Neural progenitor cell (in vitro differentiated cells): Measurements from ENCODE around the gene ECHDC1. TPM values are rescaled to one million over a fixed set of nuclear protein-coding genes. Genes with fewer than 3 reads are reported as not detected.
"Not testable (repeated sequence)": the region's sequence is repeated elsewhere in the genome, so short reads cannot be mapped to it uniquely, and the experiment has no call there.

Source experiments
- DNase-seq: peaks from one replicate; pipeline ENCODE4 v3.0.0-alpha.2; 2016; ENCODE audit warnings: low spot score
- H2AFZ ChIP-seq: fragments of 200-600 bp; sonication (generic); replicated peaks from 2 replicates; pipeline ENCODE4 v1.6.1; 2016; ENCODE audit warnings: antibody characterized with exemption
- H3F3A ChIP-seq: fragments of 200-600 bp; sonication (generic); 2 replicates; pipeline ENCODE4 v1.6.1; 2016; ENCODE audit warnings: antibody characterized with exemption, low read depth
- H3K27ac ChIP-seq: fragments of 200-600 bp; sonication (generic); 2 replicates; pipeline ENCODE4 v1.5.1; 2016; ENCODE audit warnings: mild to moderate bottlenecking
- H3K27me3 ChIP-seq: fragments of 200-600 bp; sonication (generic); 2 replicates; pipeline ENCODE4 v1.6.1; 2016; ENCODE audit warnings: mild to moderate bottlenecking, moderate library complexity
- H3K36me3 ChIP-seq: fragments of 200-600 bp; sonication (generic); 2 replicates; pipeline ENCODE4 v1.5.1; 2016
- H3K4me1 ChIP-seq: fragments of 200-600 bp; sonication (generic); 2 replicates; pipeline ENCODE4 v1.6.1; 2016; ENCODE audit warnings: mixed run types
- H3K4me2 ChIP-seq: fragments of 200-600 bp; sonication (generic); 2 replicates; pipeline ENCODE4 v1.6.1; 2016
- H3K4me3 ChIP-seq: fragments of 200-600 bp; sonication (generic); 2 replicates; pipeline ENCODE4 v1.5.1; 2016
- H3K79me2 ChIP-seq: fragments of 200-600 bp; sonication (generic); 2 replicates; pipeline ENCODE4 v1.6.1; 2016; ENCODE audit warnings: low read depth
- H3K9ac ChIP-seq: fragments of 200-600 bp; sonication (generic); 2 replicates; pipeline ENCODE4 v1.6.1; 2016
- H3K9me3 ChIP-seq: fragments of 200-600 bp; sonication (generic); 2 replicates; pipeline ENCODE4 v1.5.1; 2016; ENCODE audit warnings: low read depth
- H4K20me1 ChIP-seq: fragments of 200-600 bp; sonication (generic); 2 replicates; pipeline ENCODE4 v1.6.1; 2016; ENCODE audit warnings: low read depth
- H3K27ac Mint-ChIP-seq: 3 replicates; pipeline ENCODE4 v1.8.0; 2021; ENCODE audit warnings: mixed read lengths
- H3K27me3 Mint-ChIP-seq: 2 replicates; pipeline ENCODE4 v1.8.0; 2022; ENCODE audit warnings: low read depth, mild to moderate bottlenecking, inconsistent platforms, moderate library complexity, mixed read lengths; ENCODE audit not compliant: insufficient read depth
- H3K36me3 Mint-ChIP-seq: 3 replicates; pipeline ENCODE4 v1.8.0; 2021; ENCODE audit warnings: mixed read lengths
- H3K4me1 Mint-ChIP-seq: 3 replicates; pipeline ENCODE4 v1.8.0; 2021; ENCODE audit warnings: mixed read lengths
- H3K4me3 Mint-ChIP-seq: 3 replicates; pipeline ENCODE4 v1.8.0; 2021; ENCODE audit warnings: mild to moderate bottlenecking, moderate library complexity, mixed read lengths
- H3K9me3 Mint-ChIP-seq: 3 replicates; pipeline ENCODE4 v1.8.0; 2020; ENCODE audit warnings: mixed read lengths
- CTCF ChIP-seq: fragments of 200-600 bp; sonication (generic); IDR thresholded peaks from 2 replicates; pipeline ENCODE4 v1.5.1; 2017; ENCODE audit warnings: antibody characterized with exemption, mild to moderate bottlenecking
- EZH2 ChIP-seq: fragments of 200-600 bp; sonication (generic); IDR thresholded peaks from 2 replicates; pipeline ENCODE4 v1.6.1; 2017; ENCODE audit warnings: antibody characterized with exemption, mild to moderate bottlenecking, moderate library complexity
- EZH2phosphoT487 ChIP-seq: fragments of 200-600 bp; sonication (generic); IDR thresholded peaks from 2 replicates; pipeline ENCODE4 v1.6.1; 2017; ENCODE audit warnings: antibody characterized with exemption
- total RNA-seq: library from RNA; depleted of rRNA; stranded (reverse); fragments of >200 nt; gene quantifications from 2 replicates; pipeline ENCODE4 v1.2.3, GENCODE V29; 2015; ENCODE audit warnings: low replicate concordance

ECHDC1 gene
- total RNA-seq, 1 donor from 2014 or later, result 81.9 TPM

GRCh38 chr6:127389706-127390105, 46.3 kb upstream of the ECHDC1 start:
- Mint-ChIP-seq H3K27me3 (no peaks in the 10 kb centered on the region), H3K4me3 (no peak overlapping the region), H3K4me1 (peaks cover 2% of the 10 kb centered on the region), H3K9me3 (no peaks in the 10 kb centered on the region), H3K36me3 (no peaks in the 10 kb centered on the region), H3K27ac (no peak overlapping the region)
- no peaks in the 10 kb centered on the region for H4K20me1 ChIP-seq
- no peaks in the 10 kb centered on the region for H3F3A ChIP-seq
- no peak for TF ChIP-seq EZH2phosphoT487
- no peak for TF ChIP-seq CTCF
- no peak for TF ChIP-seq EZH2
- DNase-seq, result no peak
- H3K4me1 ChIP-seq, result no peaks in the 10 kb centered on the region
- no peaks in the 10 kb centered on the region for H3K27me3 ChIP-seq
- H3K9me3 ChIP-seq, result no peaks in the 10 kb centered on the region
- no peak overlapping the region for H3K9ac ChIP-seq
- no peaks in the 10 kb centered on the region for H3K36me3 ChIP-seq
- H3K4me3 ChIP-seq, result no peak overlapping the region
- H3K4me2 ChIP-seq, result no peak overlapping the region
- H2AFZ ChIP-seq, result no peak overlapping the region
- no peaks in the 10 kb centered on the region for H3K79me2 ChIP-seq
- no peak overlapping the region for H3K27ac ChIP-seq

GRCh38 chr6:127385668-127386430, 42.4 kb upstream of the ECHDC1 start:
- Histone ChIP-seq H3K27me3 (no peaks in the 10 kb centered on the region), H3K4me1 (peaks cover 14% of the 10 kb centered on the region), H3K9ac (no peak overlapping the region), H3K79me2 (no peaks in the 10 kb centered on the region), H3F3A (peaks cover 2% of the 10 kb centered on the region), H4K20me1 (no peaks in the 10 kb centered on the region), H2AFZ (no peak overlapping the region), H3K9me3 (no peaks in the 10 kb centered on the region), H3K27ac (no peak overlapping the region), H3K4me2 (no peak overlapping the region), H3K4me3 (no peak overlapping the region), H3K36me3 (no peaks in the 10 kb centered on the region)
- H3K27me3 Mint-ChIP-seq, result no peaks in the 10 kb centered on the region
- H3K27ac Mint-ChIP-seq, result no peak overlapping the region
- TF ChIP-seq EZH2 (no peak), CTCF (no peak)
- H3K4me3 Mint-ChIP-seq, result no peak overlapping the region
- peaks cover 7% of the 10 kb centered on the region for H3K36me3 Mint-ChIP-seq
- DNase-seq, result no peak
- H3K9me3 Mint-ChIP-seq, result peaks cover 4% of the 10 kb centered on the region
- peaks cover 9% of the 10 kb centered on the region for H3K4me1 Mint-ChIP-seq

GRCh38 chr6:127384848-127385247, 41.4 kb upstream of the ECHDC1 start:
- H3K27me3 ChIP-seq, H3K4me3 Mint-ChIP-seq, H3K27ac ChIP-seq, H4K20me1 ChIP-seq, H3K4me2 ChIP-seq, H3K36me3 ChIP-seq, H3K9ac ChIP-seq, H3K4me3 ChIP-seq, H3K9me3 Mint-ChIP-seq, H3K27ac Mint-ChIP-seq, H3K36me3 Mint-ChIP-seq, DNase-seq, H2AFZ ChIP-seq, H3K9me3 ChIP-seq, H3K27me3 Mint-ChIP-seq, H3K79me2 ChIP-seq, H3K4me1 Mint-ChIP-seq, H3F3A ChIP-seq: not testable (repeated sequence)
- peaks cover 14% of the 10 kb centered on the region for H3K4me1 ChIP-seq

GRCh38 chr6:127383988-127384387, 40.6 kb upstream of the ECHDC1 start:
- Histone ChIP-seq H3K4me1 (peaks cover 14% of the 10 kb centered on the region), H3K36me3 (no peaks in the 10 kb centered on the region), H3K27ac (no peak overlapping the region), H3K79me2 (no peaks in the 10 kb centered on the region), H3K4me2 (peak overlapping the region; percentile 49), H3F3A (peaks cover 2% of the 10 kb centered on the region), H3K9me3 (no peaks in the 10 kb centered on the region), H4K20me1 (no peaks in the 10 kb centered on the region), H3K27me3 (no peaks in the 10 kb centered on the region), H2AFZ (peak overlapping the region; percentile 88), H3K9ac (no peak overlapping the region), H3K4me3 (no peak overlapping the region)
- TF ChIP-seq EZH2phosphoT487, result no peak
- TF ChIP-seq CTCF, result no peak
- TF ChIP-seq EZH2, result no peak
- Mint-ChIP-seq H3K27me3 (no peaks in the 10 kb centered on the region), H3K4me1 (peaks cover 9% of the 10 kb centered on the region), H3K27ac (peak overlapping the region; percentile 78), H3K4me3 (no peak overlapping the region), H3K9me3 (peaks cover 4% of the 10 kb centered on the region), H3K36me3 (peaks cover 11% of the 10 kb centered on the region)
- DNase-seq, result no peak
